ENCODE results near the gene EXOC2.
"Not testable (repeated sequence)": the region's sequence is repeated elsewhere in the genome, so short reads cannot be mapped to it uniquely, and the experiment has no call there.

The EXOC2 gene

DNA sequence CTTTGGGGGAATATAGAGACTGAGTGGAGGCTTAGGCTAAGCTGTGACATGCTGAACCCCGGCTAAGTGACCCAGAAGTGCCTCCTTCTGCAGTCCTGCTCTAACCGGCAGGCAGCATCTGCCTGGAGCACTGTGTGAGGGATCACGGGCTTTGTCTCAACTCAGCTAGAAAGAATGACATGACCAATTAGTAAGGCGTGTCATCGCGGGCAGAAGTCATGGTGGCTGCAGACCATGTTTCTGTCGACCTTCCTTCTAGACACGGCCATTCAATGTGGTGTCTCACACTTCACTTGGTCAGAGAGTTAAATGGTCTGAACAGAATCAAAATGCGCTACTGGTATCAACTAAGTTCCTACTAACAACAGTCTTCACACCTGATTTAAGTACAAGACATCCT lies 71.0 kb downstream of the EXOC2 start:
- DNase-seq: no peak

GRCh38 chr6:620950-621349 lies 72.0 kb downstream of the EXOC2 start:
- DNase-seq: no peak

GRCh38 chr6:620166-620565 lies 72.8 kb downstream of the EXOC2 start:
- DNase-seq: no peak

DNA sequence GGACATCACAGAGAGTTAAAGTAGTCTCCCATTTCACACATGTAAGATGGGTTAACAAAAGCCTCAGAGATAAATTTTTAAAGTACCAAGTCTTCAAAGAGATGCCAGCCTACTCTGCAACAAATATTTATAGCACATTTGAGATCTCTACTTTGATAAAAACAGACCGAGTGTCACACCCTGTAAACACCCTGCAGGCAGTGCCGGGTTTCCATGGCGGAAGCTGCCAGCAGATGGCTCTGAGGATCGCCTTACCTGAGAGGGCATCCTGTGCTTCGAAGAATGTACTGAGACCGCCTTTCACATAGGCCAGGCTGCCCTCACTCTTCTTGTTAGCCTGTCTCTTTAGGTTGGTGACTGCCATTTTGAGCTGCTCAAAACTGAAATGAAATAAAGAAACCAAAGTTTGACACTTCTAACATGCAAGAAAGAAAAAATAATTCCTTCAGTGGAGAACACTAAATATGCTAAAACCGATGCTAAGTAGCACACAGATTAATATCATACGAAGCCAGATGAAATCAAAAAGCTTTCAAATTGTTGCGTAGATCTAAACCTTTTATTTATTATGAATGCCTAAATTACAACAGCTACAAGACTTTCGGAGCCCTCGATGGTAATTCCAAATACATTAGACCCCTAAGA lies 75.4 kb downstream of the EXOC2 start:
- no peak for DNase-seq

- no peak for DNase-seq
These were observed 79.0 kb downstream of the EXOC2 start for GRCh38 chr6:613981-614380.

DNA sequence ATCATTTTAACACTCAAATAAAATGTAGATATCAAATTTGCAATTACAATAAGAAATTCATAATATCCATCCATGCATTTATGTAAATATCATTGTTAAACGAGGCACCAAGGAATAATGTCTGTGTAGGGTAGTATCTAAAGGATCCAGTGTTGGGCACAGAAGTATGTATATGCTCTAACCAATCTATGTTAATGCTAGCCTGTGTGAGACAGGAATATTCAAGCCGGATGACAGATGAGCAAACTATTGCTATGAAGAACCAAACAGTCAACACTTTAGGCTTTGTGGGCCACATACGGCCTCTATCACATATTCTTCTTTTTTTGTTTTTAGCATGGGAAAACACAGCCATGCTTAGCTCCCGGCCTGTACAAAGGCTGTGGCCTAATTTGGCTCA lies 81.0 kb downstream of the EXOC2 start:
- DNase-seq: no peak

- DNase-seq: peak; percentile 92 to 93
These were observed 82.1 kb downstream of the EXOC2 start for GRCh38 chr6:610882-611281.

GRCh38 chr6:609905-610304 lies 83.0 kb downstream of the EXOC2 start:
- DNase-seq: no peak

DNA sequence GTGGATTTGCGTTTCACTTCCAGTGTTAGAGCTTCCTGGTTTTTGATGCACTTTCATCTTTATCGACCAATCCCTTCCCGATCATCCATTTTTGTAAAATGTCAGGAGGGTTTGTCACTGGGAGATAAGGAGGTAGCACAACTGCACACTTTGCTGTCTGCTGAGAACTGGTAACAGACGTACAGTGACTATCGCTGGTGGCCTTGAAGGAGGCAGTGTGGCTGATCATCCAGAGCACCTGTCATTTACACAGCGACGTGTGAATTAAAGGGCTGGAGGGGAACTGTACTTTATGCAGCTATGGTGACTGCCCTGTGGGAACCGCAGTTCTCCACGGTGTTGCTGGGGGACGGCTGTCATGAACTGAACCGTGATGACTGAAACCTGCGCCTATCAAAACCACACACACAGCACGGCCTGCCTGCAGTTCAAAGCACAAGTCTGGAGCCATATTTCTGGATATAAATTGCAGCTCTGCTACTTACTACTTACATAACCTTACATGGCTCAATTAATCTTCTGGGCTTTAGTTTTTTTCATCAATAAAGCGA lies 86.0 kb downstream of the EXOC2 start:
- no peak for DNase-seq

GRCh38 chr6:605895-606294 lies 87.0 kb downstream of the EXOC2 start:
- not testable (repeated sequence) for DNase-seq

DNA sequence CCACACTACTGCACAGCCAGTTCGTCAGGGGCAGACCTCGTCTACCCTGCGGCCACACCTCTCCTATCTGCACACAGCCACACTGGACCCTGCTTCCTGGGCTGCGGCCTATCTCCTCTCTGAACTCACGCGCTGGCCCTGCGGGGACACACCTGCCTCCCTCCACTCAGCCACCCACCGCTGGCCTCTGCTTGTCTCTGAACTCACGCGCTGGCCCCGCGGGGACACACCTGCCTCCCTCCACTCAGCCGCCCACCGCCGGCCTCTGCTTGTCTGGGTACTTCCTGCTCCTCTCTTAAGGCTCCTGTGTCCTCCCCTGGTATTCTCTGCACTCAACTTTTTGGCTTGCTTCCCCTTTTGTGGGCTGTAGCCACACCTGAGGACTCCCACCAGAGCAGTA lies 88.4 kb downstream of the EXOC2 start:
- no peak for DNase-seq

DNA sequence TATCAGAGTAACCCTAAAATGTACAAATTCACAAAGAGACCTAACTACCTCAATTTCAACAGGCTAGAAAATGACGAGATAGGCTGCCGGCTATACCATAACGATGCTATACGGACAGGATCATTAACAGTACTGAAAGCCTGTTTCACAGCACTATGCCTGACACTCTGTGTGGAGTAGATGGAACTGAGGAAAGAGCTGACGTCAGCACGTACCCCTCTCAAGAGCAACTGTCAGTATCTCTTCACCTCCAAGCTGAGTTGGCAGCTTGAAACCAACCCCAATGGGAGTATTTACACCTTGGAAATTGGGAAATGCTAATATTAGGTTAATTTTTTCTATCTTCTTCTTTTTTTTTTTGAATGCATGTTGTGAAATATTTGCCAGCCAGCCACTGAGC lies 89.7 kb downstream of the EXOC2 start:
- no peak for DNase-seq

DNA sequence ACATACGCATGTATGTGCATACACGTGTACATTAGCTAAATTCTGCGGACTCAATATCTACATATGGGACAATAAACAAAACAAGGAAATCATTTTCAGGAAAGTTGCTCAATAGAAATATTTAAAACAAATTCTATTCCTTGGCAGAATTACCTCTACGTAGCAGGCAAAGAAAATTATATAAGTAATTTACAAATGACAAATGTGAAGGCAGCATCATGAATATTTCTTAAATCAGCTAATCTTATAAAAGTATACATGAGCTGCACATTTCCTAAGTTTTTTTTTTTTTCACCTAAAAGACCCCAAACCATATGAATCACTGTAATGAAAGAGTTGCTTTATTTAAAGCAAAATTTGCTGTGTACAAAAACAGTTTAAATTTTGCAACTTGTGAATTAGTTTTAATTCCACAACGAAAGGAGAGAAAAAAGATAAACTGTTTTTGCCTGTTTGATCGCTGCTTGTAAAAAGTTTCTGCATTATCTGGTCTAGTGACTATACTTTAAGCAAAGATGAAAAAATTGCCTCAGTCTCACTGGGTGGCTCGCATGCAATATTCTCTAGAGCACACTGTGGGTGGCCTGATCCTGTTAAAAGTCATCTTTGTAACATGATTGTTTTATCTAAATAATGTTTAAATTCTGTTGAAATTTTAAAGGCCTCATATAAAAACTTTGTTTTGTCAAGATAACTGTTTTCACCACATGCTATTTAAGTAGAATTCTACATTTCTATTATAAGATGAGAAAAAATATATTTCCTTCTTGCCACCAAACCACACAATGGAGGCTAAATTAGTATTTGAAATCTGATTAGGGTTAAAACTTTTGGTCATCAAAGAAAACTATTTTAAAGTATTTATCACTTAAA lies 93.1 kb downstream of the EXOC2 start:
- no peak for DNase-seq

DNA sequence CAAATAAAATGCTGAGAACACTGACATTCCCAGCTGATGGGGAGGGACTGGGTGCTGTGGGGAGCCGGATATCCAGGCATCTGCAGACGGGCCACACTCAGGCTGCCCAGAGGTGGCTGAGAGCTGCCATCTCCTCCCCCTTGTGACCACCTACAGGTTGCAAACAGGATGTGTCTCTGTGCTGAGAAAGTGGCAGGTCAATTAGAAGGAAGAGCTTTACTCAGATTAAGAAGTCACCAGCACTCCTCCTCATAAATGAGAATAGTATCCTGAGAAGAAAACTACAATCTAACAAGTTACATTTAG lies 99.1 kb downstream of the EXOC2 start:
- DNase-seq: no peak

GRCh38 chr6:593139-593906 lies 99.6 kb downstream of the EXOC2 start:
- peak; percentile 67 to 80 for DNase-seq

DNA sequence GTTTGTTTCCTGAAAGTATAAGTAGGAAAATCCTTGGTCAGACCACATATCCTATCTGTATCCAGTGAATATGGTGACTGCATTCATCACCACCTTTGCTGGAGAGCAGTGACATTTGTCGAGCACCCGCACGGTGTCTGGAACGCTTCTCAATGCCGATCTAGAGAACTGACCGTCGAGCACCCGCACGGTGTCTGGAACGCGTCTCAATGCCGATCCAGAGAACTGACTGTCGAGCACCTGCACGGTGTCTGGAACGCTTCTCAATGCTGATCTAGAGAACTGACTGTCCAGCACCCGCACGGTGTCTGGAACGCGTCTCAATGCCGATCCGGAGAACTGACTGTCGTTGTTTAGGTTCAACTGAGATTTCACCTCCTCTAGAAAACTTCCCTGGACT lies 103.8 kb downstream of the EXOC2 start:
- DNase-seq: no peak

DNA sequence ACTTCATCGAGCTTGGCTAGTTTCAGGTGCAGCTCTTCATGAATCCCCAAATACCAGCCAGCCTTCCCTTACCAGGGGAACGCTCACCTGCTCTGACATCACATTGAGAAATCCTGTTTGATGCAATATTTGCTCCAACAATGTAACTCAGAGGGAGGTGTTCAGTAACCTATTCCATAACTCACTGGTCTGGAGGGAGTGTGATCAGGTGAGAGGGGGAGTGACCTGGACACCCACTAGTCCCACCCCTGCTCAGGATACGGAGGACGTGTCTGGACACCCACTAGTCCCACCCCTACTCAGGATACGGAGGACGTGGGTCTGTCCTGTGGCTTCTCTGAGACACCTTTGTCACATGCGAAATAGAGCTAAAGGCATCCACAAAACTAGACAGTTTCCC lies 106.4 kb downstream of the EXOC2 start:
- no peak for DNase-seq

GRCh38 chr6:583635-584034 lies 109.3 kb downstream of the EXOC2 start:
- DNase-seq: no peak

GRCh38 chr6:583116-583515 lies 109.8 kb downstream of the EXOC2 start:
- no peak for DNase-seq

DNA sequence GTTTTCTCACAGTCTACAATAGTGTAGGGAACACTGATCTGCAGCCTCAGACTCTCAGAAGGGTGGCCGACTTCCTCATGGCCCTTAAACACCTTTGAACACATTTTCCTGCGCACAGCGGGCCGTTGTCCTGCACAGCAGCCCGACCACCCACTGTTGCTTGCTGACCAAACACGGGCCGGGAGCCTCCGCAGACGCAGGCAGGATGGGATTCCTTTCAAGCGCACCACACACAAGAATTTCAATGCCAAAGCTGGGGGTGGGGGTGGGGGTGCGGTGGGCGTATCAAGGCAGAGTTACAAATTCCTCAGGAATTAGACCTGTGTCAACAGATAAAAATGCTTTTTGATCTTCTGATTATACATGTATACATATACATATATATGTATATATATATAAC lies 110.6 kb downstream of the EXOC2 start:
- DNase-seq: no peak

DNA sequence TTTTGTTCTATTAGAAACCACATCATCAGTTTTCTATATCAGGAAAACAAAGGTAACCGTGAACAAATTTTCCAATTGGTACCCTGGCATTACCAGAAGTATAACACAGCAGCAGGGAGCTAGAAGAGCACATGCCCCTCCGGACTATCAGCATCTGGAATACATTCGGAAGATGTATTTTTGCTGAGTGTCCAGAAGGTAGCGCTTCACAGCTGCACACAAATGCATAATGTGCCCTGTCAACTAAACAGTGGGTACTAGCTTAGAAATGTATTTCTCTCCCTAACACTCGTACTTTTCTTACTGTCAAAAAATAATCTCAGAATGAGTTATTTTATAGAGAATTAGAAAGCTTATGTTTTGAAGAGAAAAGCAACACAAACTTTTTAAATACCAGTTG lies 113.6 kb downstream of the EXOC2 start:
- peak in 1 of 2 experiments; percentile 23 for DNase-seq

DNA sequence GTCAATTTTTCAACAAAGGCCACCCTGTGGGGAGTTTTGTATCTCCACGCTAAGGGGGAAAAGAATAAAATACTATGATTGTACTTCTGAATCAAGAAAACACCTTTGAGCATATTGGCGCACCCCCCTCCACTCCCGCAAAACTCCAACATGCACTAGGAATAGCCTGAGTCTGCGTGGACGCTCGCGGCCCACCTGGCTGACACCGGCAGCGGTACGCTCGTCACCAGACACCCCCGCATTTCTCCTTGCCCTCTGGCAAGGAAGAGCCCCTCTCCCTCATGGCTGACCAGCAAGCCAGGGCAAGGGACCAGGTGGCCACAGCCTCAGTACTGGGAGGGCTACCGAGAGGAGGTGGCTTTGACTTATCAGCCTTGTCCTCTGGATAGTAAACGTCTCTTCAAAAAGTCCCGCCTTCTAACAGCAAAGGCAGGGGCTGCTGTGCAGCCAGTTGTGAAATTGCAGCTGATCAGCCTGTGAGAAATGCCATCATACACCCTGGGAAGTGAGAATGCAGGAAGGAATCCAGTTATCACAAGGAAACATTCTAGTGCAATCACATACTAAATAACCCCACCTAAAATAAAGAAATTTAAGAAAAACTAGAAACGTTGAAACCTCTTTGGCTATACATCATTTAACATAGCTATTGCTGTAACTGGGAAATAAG lies 120.2 kb downstream of the EXOC2 start:
- no peak for DNase-seq

DNA sequence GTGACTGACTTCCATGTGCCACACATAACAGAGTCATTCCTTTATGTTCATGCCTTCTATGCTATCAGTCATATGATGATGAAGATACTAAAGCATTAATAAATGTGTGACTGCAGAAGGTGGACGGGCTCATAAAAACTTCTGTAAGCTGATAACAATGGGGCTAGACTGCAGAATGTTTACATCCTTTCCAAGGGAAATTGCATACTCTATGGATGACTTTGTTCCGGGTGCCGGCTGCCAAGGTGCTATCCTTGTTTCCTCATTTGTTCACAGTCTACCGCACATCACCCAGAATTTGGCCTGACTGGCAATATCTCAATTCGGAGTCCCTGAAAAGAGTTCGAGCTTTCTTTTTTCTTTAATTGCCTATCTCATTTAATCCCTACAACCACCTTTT lies 121.0 kb downstream of the EXOC2 start:
- no peak for DNase-seq
